RPMI7951 (cell line): Measurements from ENCODE around the gene SLC2A3. TPM values are rescaled to one million over a fixed set of nuclear protein-coding genes. Genes with fewer than 3 reads are reported as not detected.
"Not testable (repeated sequence)": the region's sequence is repeated elsewhere in the genome, so short reads cannot be mapped to it uniquely, and the experiment has no call there.

ENCODE experiments used
- DNase-seq: peaks from one replicate; pipeline ENCODE4 v3.0.0-alpha.2; 2012; ENCODE audit warnings: low read depth
- total RNA-seq: library from RNA; depleted of rRNA; stranded (reverse); fragments of >200 nt; shearing (Covaris generic); gene quantifications from 2 replicates; pipeline ENCODE4 v1.2.3, GENCODE V29; 2014

Gene SLC2A3
- total RNA-seq, 1 experiment from 2014 or later: 20.1 TPM

- DNase-seq: no peak
Observed at GRCh38 chr12:7916936-7917335, 19.1 kb downstream of the SLC2A3 start.

- no peak for DNase-seq
Observed at GRCh38 chr12:7915661-7916403, 20.2 kb downstream of the SLC2A3 start.

- not testable (repeated sequence) for DNase-seq
Observed at GRCh38 chr12:7910106-7910505, 25.9 kb downstream of the SLC2A3 start.

GRCh38 chr12:7907009-7907408, 29.0 kb downstream of the SLC2A3 start:
- DNase-seq: peak; percentile 58

- DNase-seq: not testable (repeated sequence)
Observed at GRCh38 chr12:7906303-7906702, 29.7 kb downstream of the SLC2A3 start.

DNA sequence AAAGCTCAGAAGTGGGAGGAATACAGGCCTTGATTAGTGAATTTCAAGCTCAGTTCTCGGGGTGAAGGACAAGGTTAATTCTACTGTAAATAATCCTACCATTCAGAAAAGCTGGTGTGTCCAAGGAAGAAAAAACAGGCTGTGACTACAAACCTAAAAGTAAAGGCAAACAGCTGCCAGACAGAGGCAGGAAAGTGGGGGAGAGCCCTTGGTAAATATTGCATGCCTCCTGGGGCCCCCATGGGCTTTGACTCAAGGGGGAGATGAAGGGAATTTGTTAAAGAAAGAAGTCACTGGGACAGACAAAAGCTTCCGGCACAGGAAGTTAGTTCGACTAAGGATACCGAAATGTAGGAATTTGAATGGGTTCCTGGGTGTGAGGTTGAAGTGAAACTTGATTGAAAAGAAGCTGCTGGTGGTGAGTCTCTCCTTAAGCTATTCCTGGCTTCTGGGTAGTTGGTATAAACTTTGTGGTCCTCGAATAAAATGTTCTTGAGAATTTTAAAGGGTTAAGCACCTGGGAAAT, 30.3 kb downstream of the SLC2A3 start:
- not testable (repeated sequence) for DNase-seq

- no peak for DNase-seq
Observed at GRCh38 chr12:7905071-7905470, 30.9 kb downstream of the SLC2A3 start.

- DNase-seq: not testable (repeated sequence)
Observed at GRCh38 chr12:7902416-7902815, 33.6 kb downstream of the SLC2A3 start.

DNA sequence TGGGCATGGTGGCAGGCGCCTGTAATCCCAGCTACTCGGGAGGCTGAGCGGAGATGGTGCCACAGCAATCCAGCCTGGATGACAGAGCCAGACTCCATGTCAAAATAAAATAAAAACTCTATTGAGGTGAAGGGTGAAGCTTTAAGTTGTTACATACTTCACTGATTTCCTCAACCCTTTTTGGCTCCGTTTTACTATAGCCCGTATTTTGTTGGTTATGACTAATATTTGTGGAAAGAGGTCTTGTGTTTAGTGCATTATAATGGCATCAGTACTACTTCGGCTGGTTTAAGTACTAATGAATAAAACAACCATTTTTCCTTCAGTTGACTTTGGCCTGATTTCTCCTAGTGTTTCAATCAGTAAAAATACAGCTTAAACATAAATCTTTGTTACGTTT, 36.2 kb downstream of the SLC2A3 start:
- no peak for DNase-seq

GRCh38 chr12:7896726-7897125, 39.3 kb downstream of the SLC2A3 start:
- DNase-seq: not testable (repeated sequence)

DNA sequence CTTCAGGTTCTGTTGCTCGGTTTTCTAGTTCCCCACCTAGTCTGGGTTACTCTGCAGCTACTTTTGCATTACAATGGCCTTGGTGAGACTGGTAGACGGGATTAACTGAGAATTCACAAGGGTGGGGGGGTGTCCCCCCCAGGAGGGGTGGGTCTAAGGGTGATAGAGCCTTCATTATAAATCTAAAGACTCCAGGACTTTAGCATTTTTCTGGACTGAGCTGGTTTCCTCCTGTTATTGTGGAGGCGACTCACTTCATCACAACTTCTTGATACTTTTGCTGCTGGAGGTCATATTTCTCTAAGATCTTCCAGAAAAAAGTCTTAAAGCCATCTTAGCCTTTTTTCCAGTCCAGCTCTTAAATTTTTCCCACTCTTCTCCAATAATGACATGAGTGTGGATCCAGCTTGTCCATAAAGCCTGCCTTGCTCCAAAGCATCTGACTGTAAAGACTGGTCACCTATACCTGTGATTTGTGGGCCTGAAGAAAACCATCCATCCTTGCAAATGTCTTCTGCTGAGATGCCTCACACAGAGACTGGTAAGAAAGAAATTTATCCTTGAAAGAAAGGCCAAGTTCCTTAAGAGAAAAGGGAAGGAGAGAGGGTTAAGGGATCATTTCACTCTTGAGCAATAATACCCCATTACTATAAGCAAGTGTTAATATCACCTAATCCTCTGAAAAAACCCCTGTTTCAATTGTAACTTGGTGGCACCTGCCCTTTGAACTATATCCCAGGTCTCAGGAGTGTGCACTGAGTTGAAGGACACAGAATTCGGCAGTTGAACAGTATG, 43.6 kb downstream of the SLC2A3 start:
- no peak for DNase-seq

GRCh38 chr12:7884689-7885088, 51.3 kb downstream of the SLC2A3 start:
- peak; percentile 17 for DNase-seq

- not testable (repeated sequence) for DNase-seq
Observed at GRCh38 chr12:7881736-7882120, 54.3 kb downstream of the SLC2A3 start.

DNA sequence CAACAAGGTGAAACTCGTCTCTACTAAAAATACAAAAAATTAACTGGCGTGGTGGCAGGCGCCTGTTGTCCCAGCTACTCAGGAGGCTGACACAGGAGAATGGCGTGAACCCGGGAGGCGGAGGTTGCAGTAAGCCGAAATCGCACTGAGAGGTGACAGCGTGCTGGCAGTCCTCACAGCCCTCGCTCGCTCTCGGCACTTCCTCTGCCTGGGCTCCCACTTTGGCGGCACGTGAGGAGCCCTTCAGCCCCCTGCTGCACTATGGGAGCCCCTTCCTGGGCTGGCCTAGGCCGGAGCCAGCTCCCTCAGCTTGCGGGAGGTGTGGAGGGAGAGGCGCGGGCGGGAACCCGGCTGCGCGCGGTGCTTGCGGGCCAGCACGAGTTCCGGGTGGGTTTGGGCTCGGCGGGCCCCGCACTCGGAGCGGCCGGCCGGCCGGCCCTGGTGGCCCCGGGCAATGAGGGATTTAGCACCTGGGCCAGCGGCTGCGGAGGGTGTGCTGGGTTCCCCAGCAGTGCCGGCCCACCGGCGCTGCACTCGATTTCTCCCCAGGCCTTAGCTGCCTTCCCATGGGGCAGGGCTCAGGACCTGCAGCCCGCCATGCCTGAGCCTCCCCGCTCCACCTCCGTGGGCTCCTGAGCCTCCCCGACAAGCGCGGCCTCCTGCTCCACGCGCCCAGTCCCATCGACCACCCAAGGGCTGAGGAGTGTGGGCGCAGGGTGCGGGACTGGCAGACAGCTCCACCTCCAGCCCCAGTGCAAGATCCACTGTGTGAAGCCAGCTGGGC, 54.8 kb downstream of the SLC2A3 start:
- DNase-seq: not testable (repeated sequence)

- DNase-seq: no peak
Observed at GRCh38 chr12:7879246-7879645, 56.7 kb downstream of the SLC2A3 start.

- DNase-seq: no peak
Observed at GRCh38 chr12:7877420-7877819, 58.6 kb downstream of the SLC2A3 start.

DNA sequence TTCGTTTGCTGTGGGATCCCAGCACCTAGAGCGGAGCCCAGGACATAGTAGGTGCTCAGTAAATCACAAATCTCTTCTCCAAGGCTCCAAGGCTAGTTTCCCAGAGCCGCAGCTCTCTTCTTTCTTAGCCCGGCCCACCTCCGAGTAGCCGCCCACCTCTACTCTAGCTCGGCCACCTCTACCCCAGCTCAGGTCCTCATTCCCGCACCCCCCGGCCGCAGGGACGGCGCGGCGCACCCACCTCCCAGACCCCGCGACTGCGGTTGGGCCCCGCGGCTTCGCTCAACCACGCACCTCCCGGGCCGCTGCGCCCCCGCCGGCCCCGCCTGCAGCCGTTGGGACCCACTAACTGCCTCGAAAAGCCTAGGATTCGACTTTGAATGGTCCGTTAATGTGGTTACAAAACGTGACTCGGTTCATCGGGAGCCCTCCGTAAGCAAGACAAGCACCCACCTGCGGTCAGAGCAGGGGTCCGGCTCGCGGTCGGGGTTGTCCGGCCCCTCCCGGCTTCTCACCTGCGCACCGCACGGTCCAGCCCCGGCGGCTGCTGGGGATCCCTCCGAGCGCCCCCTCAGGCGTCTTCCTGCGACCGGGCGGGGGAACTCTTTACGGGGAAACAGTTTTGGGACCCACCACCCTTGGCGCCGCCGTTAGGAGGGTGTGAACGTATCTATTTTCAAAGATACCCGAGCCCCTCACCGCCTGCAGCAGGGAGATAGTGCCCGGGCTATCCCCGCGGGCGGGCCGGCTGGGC, 63.2 kb downstream of the SLC2A3 start, which contains the start of gene SLC2A14:
Gene SLC2A14, minus strand, starts transcription at position 350 of the 754 bp plus-strand sequence. CDS start 3,035 bp downstream, outside the sequence.
- DNase-seq: no peak

DNA sequence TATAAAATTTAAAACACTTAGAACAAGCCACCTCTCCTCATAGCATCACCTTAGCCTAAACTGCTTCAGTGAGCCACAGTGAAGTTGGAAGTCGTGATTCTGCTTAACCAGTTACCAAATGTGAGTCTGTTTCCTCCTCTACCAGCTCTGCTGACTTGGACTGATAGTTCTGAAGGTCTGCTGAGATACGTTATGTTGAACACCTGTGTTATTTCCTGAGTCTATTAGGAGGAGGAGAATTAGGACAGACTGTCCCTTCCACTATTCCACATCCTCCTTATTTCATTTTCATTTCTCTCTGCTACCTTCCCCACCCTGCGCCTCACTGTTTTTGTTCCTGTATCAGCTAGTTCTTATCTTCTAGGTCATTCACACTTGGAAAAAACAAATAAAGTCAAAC, 65.7 kb downstream of the SLC2A3 start:
- DNase-seq: no peak
